HG03439 (cell line): Measurements from ENCODE around the gene UMODL1.
"Not testable (repeated sequence)": the region's sequence is repeated elsewhere in the genome, so short reads cannot be mapped to it uniquely, and the experiment has no call there.

Experiments
- ATAC-seq: cut with Tn5 transposase; IDR thresholded peaks from one replicate; pipeline ENCODE4 v1.9.1; 2021; ENCODE audit warnings: mild to moderate bottlenecking, moderate library complexity; ENCODE audit not compliant: unreplicated experiment

Gene UMODL1

GRCh38 chr21:42111811-42112210 lies 40.7 kb downstream of the UMODL1 start:
- no peak for ATAC-seq

- no peak for ATAC-seq
These were observed 41.1 kb downstream of the UMODL1 start for GRCh38 chr21:42112238-42112637.

GRCh38 chr21:42112857-42113256 lies 41.7 kb downstream of the UMODL1 start:
- no peak for ATAC-seq

- ATAC-seq: no peak
These were observed 42.9 kb downstream of the UMODL1 start for GRCh38 chr21:42113926-42114409.

DNA sequence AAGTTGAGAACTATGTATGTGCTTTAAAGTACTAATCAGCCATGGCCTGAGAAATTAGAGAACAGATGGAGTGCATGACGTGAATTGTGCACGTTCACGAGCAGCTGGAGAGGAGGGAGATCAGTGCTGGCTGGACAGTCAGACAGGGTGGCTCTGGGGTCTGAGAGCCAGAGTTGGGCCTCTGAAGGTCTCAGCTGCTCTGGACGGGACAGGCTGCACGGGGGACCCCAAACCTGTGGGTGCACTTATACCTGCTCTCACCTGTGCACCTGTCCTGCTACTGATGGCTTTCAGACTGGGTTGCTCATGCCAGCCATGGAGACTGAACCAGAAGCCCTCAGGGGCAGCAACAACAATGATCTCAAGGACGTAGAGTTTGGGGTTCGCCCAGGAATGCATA lies 43.5 kb downstream of the UMODL1 start:
- ATAC-seq: no peak

DNA sequence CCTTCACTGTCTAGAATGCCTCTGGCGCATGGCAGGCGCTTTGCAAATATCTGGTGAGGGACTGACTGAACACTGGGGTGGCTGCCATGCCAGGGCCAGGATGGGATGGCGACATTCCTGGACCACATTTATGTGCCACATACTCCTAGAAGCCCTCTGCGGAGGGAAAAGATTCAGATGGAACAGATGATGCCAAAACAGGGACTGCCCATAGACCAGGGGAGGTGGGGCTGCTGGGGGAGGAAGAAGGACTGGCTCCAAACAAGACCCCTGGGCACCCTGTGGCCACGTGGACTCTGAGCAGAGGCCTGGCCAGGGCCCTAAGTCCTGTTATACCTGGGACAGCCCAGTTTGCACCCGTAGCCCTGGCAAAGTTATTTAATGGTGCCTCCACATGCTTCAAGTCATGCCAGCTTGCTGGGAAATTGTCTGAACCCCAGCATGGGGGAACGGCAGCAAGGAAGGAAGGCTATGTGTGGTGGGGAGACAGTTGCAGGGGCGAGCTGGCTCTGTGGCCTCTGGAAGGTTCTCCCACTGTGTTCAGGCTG lies 44.1 kb downstream of the UMODL1 start:
- ATAC-seq: no peak

GRCh38 chr21:42116551-42116950 lies 45.4 kb downstream of the UMODL1 start:
- not testable (repeated sequence) for ATAC-seq

DNA sequence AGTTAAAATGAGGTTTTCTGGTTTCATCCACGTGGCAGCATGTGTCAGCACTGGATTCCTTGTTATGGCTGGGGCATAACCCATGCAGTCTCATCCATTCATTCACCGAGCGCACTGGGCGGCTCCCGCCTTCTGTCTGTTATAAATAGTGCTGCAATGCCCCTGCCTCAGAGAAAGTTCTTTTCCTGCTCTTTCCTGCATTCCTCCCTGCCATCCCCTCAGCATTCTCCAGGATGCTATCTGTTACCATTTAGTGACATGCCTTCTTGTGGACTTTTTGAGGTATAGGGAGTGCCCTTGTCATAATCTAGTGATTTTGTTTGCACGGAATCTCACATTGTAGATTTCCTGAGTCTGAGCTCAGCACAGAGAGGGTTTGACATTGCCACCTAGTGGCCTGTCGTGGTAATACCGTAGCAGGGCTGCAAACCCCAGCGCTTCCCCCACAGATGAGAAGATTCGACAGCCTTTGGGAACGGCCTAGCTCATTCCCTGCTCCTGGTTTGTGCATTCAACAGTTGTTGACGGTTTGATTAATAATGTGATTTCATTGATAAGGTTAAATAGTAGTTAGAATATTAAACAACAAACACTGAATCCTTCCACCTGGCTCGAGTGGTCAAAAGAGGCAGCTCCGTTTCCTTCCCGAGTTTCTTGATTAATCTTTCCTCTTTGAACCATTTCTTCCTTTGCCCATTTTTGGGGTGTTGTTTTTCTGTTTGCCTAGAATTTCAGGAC lies 46.3 kb downstream of the UMODL1 start:
- ATAC-seq: peak; percentile 56

DNA sequence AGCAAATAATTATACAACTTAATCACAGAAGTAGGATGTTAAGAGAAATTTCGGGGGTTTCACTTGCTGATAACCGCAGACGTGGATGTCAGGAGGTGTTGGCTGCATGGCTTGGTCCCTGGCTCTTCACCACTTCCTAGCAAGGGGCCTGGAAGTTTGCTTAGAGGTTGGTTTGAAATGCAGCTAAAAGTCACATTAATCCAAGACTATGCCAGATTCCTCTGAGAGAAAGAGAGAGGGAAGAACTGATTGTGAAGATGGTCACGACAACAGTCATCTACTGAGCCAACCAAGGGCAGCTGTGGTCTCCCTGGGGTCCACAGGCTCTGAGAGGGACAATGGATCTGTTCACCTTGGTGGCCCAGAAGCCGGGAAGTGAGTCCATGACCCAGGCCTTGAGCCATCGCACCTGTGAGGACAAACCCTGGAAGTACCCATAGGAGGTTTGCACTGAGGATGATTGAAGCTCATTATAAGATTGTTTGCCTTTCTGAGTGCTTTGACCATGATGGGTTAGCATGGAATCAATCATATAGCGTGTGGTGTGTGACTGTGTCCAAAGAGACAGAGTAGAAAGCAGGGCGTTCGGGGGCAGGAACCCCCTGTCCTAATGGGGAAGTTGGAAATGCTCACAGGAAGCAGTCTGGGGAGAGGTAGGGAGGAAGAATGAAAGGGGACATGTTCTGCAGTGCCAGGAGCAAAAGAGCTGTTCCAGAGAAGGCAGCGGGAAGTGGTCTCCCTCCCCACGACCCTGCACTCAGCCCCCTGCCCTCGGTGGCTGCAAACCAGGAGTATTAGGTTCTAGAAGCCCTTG lies 47.1 kb downstream of the UMODL1 start:
- no peak for ATAC-seq

- no peak for ATAC-seq
These were observed 47.8 kb downstream of the UMODL1 start for GRCh38 chr21:42118901-42119300.

DNA sequence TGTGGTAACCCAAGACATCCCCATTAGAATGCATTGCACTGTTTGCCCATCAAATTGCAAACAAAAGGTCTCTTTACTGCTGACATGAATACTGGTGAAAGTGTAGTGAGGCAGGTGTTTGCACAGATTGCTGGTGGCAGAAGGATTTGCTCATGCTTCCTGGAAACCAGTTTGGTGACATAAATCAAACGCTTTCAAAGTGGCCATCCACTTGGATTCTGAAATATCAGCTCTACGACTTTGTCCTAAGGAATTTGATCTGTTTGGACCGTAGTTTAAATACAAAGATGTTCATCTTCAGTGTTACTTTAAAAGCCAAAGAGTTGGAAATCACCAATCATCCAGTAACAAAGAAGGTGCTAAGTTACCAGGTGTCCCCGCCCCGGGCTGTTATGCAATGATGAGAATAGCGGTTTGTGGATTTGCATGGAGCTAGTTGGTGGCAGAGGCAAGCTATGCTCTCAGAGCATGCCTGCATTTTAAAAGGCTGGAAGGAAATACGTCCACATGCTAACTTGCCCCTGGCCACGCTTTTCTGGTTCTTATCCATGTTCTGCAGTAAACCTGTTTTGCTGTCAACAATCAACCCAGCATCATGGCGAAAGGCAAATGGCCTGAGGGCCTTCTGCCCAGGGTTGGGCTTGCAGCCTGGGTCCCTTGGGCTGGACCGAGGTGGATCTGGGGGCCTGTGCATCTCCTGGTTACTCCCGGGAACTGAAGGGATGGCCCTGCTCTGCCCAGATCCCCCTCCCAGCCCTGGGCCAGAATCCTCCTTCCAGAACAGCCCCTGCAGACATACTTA lies 49.2 kb downstream of the UMODL1 start:
- ATAC-seq: no peak

DNA sequence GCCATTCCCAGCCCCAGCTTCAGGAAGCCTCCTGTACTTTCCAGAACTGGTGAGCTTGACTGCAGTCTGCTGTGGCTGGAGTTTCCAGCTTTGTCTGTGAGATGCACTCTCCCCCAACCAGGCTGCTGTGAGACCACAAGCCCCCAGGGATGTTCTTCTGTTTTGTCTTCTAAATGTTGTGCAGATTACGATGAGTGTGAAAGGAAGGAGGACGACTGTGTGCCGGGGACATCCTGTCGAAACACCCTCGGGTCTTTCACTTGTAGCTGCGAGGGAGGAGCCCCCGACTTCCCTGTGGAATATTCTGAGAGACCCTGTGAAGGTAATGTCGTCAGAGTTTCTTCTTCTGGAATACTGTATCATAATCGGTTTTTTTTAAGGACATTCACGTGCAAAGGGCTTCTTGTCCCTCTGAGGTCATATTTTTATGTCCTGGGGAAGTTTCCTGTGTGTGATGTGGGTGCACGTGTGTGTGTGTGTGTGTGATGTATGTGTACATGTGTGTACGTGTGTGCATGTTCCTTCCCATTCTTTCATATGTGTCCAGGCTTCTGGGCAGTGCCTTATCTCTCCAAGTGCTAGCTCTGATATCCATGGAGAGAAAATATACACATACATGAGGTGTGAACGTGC lies 49.9 kb downstream of the UMODL1 start:
- ATAC-seq: no peak

GRCh38 chr21:42121794-42122193 lies 50.7 kb downstream of the UMODL1 start:
- ATAC-seq: no peak

DNA sequence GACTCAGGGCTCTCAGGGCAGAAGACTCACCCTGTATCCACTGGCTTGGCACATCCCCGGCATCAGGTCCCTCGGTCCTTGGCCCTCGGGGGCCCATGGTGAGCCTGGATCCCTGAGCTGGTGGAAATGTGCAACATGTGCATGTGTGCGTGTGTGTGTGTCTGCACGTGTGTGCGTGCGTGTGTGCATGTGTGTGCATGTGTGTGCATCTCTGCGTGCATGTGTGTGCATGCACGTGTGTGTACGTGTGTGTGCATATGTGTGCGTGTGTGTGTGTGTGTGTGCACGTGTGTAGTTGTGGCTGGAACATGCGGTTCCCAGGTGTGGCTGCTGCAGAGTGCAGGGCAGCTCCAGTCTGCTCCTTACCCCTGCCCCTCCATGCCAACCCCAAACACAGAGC lies 51.3 kb downstream of the UMODL1 start:
- no peak for ATAC-seq

DNA sequence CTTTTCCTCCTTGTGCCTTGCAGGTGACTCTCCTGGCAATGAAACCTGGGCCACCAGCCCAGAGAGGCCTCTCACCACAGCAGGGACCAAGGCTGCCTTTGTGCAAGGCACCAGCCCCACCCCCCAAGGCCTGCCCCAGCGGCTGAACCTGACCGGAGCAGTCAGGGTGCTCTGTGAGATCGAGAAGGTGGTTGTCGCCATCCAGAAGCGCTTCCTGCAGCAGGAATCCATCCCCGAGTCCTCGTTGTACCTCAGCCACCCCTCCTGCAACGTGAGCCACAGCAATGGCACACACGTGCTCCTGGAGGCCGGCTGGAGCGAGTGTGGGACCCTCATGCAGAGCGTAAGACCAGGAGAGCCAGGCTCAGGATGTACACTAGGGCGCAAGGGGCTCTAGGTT lies 51.7 kb downstream of the UMODL1 start:
- no peak for ATAC-seq

GRCh38 chr21:42123219-42123908 lies 52.2 kb downstream of the UMODL1 start:
- no peak for ATAC-seq

DNA sequence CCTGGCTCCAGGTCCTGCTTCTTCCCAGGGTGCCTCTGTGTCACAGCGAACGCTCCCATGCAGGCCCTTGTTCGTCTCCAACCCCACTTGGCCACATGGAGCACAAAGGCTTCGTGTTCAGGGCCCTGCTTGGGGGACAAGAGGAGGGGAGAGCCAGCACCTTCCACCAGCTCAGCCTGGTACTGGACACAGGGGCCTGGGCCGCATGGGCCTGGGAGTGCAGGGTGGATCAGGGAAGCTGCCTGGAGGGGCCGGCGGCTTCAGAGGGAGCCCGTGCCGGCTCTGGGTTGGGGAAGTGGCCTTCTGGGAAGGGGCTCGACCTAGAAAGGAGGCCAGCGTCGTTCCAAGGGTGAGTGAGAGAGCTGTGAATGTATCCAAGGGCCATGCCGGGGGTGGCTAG lies 53.0 kb downstream of the UMODL1 start:
- no peak for ATAC-seq

DNA sequence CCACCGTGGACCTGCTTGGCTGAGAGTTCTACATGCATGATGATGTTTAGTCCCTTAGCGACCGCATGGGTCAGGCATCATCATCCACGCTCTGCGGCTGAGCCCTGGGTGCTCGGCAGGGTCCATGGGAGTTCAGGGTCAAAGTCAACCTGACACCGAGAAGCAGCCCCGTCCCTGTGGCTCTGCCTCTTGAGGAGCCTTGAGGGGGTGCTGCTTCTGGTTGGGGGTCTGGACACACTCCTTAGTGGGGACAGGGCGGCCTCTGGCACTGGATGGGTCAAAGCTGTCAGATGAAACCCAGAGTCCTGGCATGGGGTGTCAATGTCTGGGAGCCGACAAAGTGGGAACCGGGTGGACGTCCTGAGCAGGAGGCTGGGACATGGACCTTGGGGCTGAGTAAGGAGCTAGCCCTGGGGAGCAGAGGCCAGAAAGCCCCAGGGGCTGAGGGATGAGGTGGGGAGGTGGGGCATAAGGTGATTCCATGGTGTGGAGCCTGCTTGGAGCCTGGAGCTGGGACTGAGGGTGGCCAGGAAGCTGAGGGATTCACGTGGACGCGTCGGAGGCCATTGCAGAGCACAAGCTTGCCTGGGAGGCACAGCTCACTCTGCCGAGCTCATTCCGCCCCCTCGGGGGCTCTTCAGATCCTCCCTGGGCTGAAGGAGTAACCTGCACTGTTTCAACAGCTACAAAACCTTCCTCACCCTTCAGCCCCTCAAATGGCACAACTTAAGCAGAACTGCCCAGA lies 53.9 kb downstream of the UMODL1 start:
- ATAC-seq: no peak
